ENCODE data around the gene FREM1. TPM values are rescaled to one million over a fixed set of nuclear protein-coding genes. Genes with fewer than 3 reads are reported as not detected.

Gene FREM1
- total and polyA plus RNA-seq, 4 donors, result 0.33 to 21.8 (median 1.3) TPM

DNA sequence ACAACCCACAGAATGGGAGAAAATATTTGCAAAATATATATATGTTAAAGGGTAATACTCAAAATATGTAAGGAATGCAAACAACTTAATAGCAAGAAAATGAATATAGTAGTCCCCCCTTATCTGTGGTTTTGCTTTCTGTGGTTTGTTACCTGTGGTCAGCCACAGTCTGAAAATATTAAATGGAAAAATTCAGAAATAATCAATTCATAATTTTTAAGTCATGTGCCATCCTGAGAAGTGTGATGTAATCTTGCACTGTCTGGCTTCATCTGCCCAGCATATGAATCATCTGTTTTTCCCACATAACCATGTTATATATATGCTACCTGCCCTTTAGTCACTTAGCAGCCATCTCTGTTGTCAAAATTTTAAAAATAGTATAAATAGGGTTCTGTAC, 199.4 kb downstream of the FREM1 start:
- TF ChIP-seq, protein P1, sequence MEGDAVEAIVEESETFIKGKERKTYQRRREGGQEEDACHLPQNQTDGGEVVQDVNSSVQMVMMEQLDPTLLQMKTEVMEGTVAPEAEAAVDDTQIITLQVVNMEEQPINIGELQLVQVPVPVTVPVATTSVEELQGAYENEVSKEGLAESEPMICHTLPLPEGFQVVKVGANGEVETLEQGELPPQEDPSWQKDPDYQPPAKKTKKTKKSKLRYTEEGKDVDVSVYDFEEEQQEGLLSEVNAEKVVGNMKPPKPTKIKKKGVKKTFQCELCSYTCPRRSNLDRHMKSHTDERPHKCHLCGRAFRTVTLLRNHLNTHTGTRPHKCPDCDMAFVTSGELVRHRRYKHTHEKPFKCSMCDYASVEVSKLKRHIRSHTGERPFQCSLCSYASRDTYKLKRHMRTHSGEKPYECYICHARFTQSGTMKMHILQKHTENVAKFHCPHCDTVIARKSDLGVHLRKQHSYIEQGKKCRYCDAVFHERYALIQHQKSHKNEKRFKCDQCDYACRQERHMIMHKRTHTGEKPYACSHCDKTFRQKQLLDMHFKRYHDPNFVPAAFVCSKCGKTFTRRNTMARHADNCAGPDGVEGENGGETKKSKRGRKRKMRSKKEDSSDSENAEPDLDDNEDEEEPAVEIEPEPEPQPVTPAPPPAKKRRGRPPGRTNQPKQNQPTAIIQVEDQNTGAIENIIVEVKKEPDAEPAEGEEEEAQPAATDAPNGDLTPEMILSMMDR (IDR thresholded peaks at IDR 0.05; ENCODE audit: control extremely low read depth, extremely low read depth), result no peak

DNA sequence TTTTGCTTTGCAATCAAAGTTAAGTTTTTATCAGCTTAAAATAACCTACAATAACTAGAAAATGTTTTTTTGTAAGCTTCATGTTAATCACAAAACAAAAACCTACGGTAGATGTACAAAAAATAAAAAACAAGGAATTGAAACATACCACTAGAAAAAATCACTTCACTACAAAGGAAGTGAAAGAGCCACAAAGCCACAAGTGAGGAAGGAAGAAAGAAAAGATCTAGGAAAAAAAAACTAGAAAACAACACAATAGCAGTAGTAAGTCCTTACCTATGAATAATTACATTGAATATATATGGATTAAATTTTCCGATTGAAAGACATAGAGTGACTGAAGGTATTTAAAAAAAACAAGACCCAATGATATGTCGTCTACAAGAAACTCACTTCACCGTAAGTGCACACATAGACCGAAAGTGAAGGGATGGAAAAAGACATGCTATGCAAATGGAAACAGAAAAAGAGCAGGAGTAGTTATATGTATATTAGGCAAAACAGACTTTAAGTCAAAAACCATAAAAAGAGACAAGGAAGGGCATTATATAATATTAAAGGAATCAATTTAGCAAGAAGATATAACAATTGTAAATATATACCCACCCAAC, 203.6 kb downstream of the FREM1 start:
- Histone ChIP-seq H3K9ac (ENCODE audit: insufficient read depth in 1 of 2, low read length in 2 of 2) (no peak overlapping the region), H3K9me3 (ENCODE audit: control insufficient read depth in 4 of 4, insufficient read depth in 3 of 4, low read length in 3 of 4) (peaks cover 0 to 8% (median 3%) of the 10 kb centered on the region in 4 donors), H3K4me1 (ENCODE audit: control insufficient read depth in 5 of 5, insufficient read depth in 5 of 5, low read length in 5 of 5) (no peaks in the 10 kb centered on the region), H3K27me3 (ENCODE audit: control insufficient read depth in 3 of 3, insufficient read depth in 3 of 3, low read length in 2 of 3) (no peaks in the 10 kb centered on the region), H3K27ac (ENCODE audit: low read depth in 1 of 2, low read length in 1 of 2) (no peak overlapping the region), H3K36me3 (ENCODE audit: control insufficient read depth in 4 of 4, insufficient read depth in 4 of 4, low read length in 4 of 4) (no peaks in the 10 kb centered on the region), H3K4me3 (no peak overlapping the region)
- ATAC-seq (ENCODE audit: insufficient read depth, low FRiP score) (no peak), DNase-seq (no peak)
- TF ChIP-seq, protein P1 (IDR thresholded peaks at IDR 0.05; ENCODE audit: control extremely low read depth, extremely low read depth), result no peak
- WGBS, 2 donors, result 88 to 90% methylated on average over 5 of the region's 5 CpGs

More for the DNA sequence above, 199.4 kb downstream of the FREM1 start:
- Histone ChIP-seq H3K27me3 (ENCODE audit: control insufficient read depth in 3 of 3, insufficient read depth in 3 of 3, low read length in 2 of 3) (no peaks in the 10 kb centered on the region), H3K9me3 (ENCODE audit: control insufficient read depth in 4 of 4, insufficient read depth in 3 of 4, low read length in 3 of 4) (peaks cover 0 to 6% (median 0%) of the 10 kb centered on the region in 4 donors), H3K4me3 (no peak overlapping the region), H3K27ac (ENCODE audit: low read depth in 1 of 2, low read length in 1 of 2) (no peak overlapping the region), H3K36me3 (ENCODE audit: control insufficient read depth in 4 of 4, insufficient read depth in 4 of 4, low read length in 4 of 4) (no peaks in the 10 kb centered on the region), H3K4me1 (ENCODE audit: control insufficient read depth in 5 of 5, insufficient read depth in 5 of 5, low read length in 5 of 5) (no peaks in the 10 kb centered on the region), H3K9ac (ENCODE audit: insufficient read depth in 1 of 2, low read length in 2 of 2) (no peak overlapping the region)
- DNase-seq, result no peak
- ATAC-seq (ENCODE audit: insufficient read depth, low FRiP score), result no peak

DNA sequence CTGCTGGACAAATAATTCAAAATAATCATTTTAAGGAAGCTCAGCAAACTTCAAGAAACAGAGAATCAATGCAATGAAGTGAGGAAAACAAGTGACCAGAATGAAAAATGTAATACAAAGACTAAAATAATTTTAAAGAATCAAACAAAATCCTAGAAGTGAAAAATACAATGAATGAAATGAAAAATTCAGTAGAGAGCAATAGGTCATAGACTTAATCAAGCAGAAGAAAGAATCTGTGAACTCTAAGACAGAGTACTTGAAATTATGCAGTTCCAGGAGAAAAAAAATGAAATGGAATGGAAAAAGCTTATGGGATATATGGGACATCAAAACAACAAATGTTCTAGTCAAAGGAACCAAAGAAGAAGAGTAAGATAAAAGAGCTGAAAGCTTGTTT, 205.1 kb downstream of the FREM1 start:
- TF ChIP-seq, protein P1 (IDR thresholded peaks at IDR 0.05; ENCODE audit: control extremely low read depth, extremely low read depth), result no peak

DNA sequence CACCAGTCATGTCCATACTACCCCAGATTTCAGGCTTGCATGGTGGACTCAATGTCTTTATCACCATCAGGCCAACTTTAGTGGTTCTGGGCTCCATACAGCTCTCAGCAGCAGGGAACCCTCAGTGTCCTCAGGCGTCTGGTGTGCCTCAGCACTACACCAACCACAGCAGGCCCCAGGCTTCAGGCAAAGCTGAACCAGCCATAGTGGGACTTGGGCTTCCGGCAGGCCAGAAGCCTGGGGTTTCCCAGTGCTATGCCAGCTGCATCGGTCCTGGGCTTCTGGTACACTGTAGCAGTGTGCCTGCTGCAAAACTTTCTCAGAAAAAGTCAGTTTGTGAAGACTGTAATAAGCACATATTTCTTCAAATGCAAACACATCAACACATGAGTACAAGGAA, 205.9 kb downstream of the FREM1 start:
- DNase-seq (no peak), ATAC-seq (ENCODE audit: insufficient read depth, low FRiP score) (no peak)
- H3K27ac ChIP-seq (ENCODE audit: low read depth in 1 of 2, low read length in 1 of 2), result no peak overlapping the region
- no peaks in the 10 kb centered on the region for H3K4me1 ChIP-seq (ENCODE audit: control insufficient read depth in 5 of 5, insufficient read depth in 5 of 5, low read length in 5 of 5)
- TF ChIP-seq, protein P1 (IDR thresholded peaks at IDR 0.05; ENCODE audit: control extremely low read depth, extremely low read depth), result no peak
- no peaks in the 10 kb centered on the region for H3K36me3 ChIP-seq (ENCODE audit: control insufficient read depth in 4 of 4, insufficient read depth in 4 of 4, low read length in 4 of 4)
- peaks cover 0 to 8% (median 1%) of the 10 kb centered on the region in 4 donors for H3K9me3 ChIP-seq (ENCODE audit: control insufficient read depth in 4 of 4, insufficient read depth in 3 of 4, low read length in 3 of 4)
- 94 to 95% methylated on average over 3 of the region's 3 CpGs for WGBS, 2 donors
- no peak overlapping the region for H3K9ac ChIP-seq (ENCODE audit: insufficient read depth in 1 of 2, low read length in 2 of 2)
- H3K27me3 ChIP-seq (ENCODE audit: control insufficient read depth in 3 of 3, insufficient read depth in 3 of 3, low read length in 2 of 3), result peaks cover 0 to 2% (median 0%) of the 10 kb centered on the region in 3 donors
- H3K4me3 ChIP-seq, result no peak overlapping the region

More for the DNA sequence above, 205.1 kb downstream of the FREM1 start:
- peaks cover 0 to 8% (median 2%) of the 10 kb centered on the region in 4 donors for H3K9me3 ChIP-seq (ENCODE audit: control insufficient read depth in 4 of 4, insufficient read depth in 3 of 4, low read length in 3 of 4)
- no peak overlapping the region for H3K9ac ChIP-seq (ENCODE audit: insufficient read depth in 1 of 2, low read length in 2 of 2)
- H3K36me3 ChIP-seq (ENCODE audit: control insufficient read depth in 4 of 4, insufficient read depth in 4 of 4, low read length in 4 of 4), result no peaks in the 10 kb centered on the region
- ATAC-seq (ENCODE audit: insufficient read depth, low FRiP score), result no peak
- no peak overlapping the region for H3K4me3 ChIP-seq
- H3K27me3 ChIP-seq (ENCODE audit: control insufficient read depth in 3 of 3, insufficient read depth in 3 of 3, low read length in 2 of 3), result peaks cover 0 to 2% (median 0%) of the 10 kb centered on the region in 3 donors
- no peak overlapping the region for H3K27ac ChIP-seq (ENCODE audit: low read depth in 1 of 2, low read length in 1 of 2)
- no peaks in the 10 kb centered on the region for H3K4me1 ChIP-seq (ENCODE audit: control insufficient read depth in 5 of 5, insufficient read depth in 5 of 5, low read length in 5 of 5)
- no peak for DNase-seq

Measured in lung (tissue), 12 donors.